Endodermal cell (in vitro differentiated cells): ENCODE measurements around the gene CPLANE2. TPM values are rescaled to one million over a fixed set of nuclear protein-coding genes. Genes with fewer than 3 reads are reported as not detected.

ENCODE experiments used
- DNase-seq: peaks from one replicate; pipeline ENCODE4 v3.0.0-alpha.2; 2017
- H3K27ac ChIP-seq: 2 replicates; pipeline ENCODE4 v1.5.1; 2013; ENCODE audit warnings: mild to moderate bottlenecking, low read depth, low read length, moderate library complexity
- H3K27me3 ChIP-seq: 2 replicates; pipeline ENCODE4 v1.6.1; 2013; ENCODE audit warnings: mild to moderate bottlenecking, low read length, moderate library complexity; ENCODE audit not compliant: insufficient read depth, control insufficient read depth, poor library complexity, severe bottlenecking
- H3K36me3 ChIP-seq: 2 replicates; pipeline ENCODE4 v1.7.0; 2013; ENCODE audit warnings: mild to moderate bottlenecking, low read length, moderate library complexity; ENCODE audit not compliant: control insufficient read depth, insufficient read depth
- H3K4me1 ChIP-seq: one replicate; pipeline ENCODE4 v1.7.0; 2013; ENCODE audit warnings: low read length; ENCODE audit not compliant: control insufficient read depth, insufficient read depth
- H3K4me3 ChIP-seq: 2 replicates; pipeline ENCODE4 v1.5.1; 2013; ENCODE audit warnings: mild to moderate bottlenecking, low read length, moderate library complexity
- H3K9ac ChIP-seq: 2 replicates; pipeline ENCODE4 v1.6.1; 2013; ENCODE audit warnings: mild to moderate bottlenecking, low read length, moderate library complexity; ENCODE audit not compliant: poor library complexity, severe bottlenecking; ENCODE audit errors: extremely low read depth
- H3K9me3 ChIP-seq: 2 replicates; pipeline ENCODE4 v1.6.1; 2013; ENCODE audit warnings: mild to moderate bottlenecking, low read length, moderate library complexity; ENCODE audit not compliant: control insufficient read depth
- H3K27ac Mint-ChIP-seq: 2 replicates; pipeline ENCODE4 v1.8.0; 2020; ENCODE audit warnings: mixed read lengths
- H3K27me3 Mint-ChIP-seq: 2 replicates; pipeline ENCODE4 v1.8.0; 2021; ENCODE audit warnings: mild to moderate bottlenecking, mixed read lengths; ENCODE audit not compliant: insufficient read depth
- H3K36me3 Mint-ChIP-seq: 2 replicates; pipeline ENCODE4 v1.8.0; 2020; ENCODE audit warnings: low read depth, mixed read lengths
- H3K4me1 Mint-ChIP-seq: 2 replicates; pipeline ENCODE4 v1.8.0; 2020; ENCODE audit warnings: mixed read lengths
- H3K4me3 Mint-ChIP-seq: 2 replicates; pipeline ENCODE4 v1.8.0; 2020; ENCODE audit warnings: mild to moderate bottlenecking, moderate library complexity, mixed read lengths
- H3K9me3 Mint-ChIP-seq: 2 replicates; pipeline ENCODE4 v1.8.0; 2020; ENCODE audit warnings: mild to moderate bottlenecking, mixed read lengths
- WGBS, 2 experiments: methylation state at CpG; one replicate each; pipeline versions ENCODE4 v1.1.5 to v1.1.7; 2013; ENCODE audit warnings: missing lambda C conversion rate in 2 of 2, mixed read lengths in 1 of 2; ENCODE audit not compliant: insufficient coverage in 1 of 2, insufficient read length in 1 of 2; 5-methylcytosine and 5-hydroxymethylcytosine counted together
- total RNA-seq, 2 donors: library from RNA; stranded (reverse); fragmentation: NEBNext Ultra II Directional in 1 of 2; extraction: Animal tissue kit (Norgen Biotek cat#: 25700) in 1 of 2; gene quantifications; 2 replicates in 1 of 2; 3 replicates in 1 of 2; pipeline ENCODE4 v1.2.1, GENCODE V29; 2021
- TF ChIP-seq, protein P1 (sequence below): fragments of 200-600 bp; sonication (generic); conservative IDR thresholded peaks from 2 replicates; pipeline ENCODE4 v1.5.0; 2021; ENCODE audit warnings: antibody characterized with exemption, mild to moderate bottlenecking

Gene CPLANE2
- total RNA-seq, 2 donors from 2014 or later = 9.6 to 10.3 TPM

DNA sequence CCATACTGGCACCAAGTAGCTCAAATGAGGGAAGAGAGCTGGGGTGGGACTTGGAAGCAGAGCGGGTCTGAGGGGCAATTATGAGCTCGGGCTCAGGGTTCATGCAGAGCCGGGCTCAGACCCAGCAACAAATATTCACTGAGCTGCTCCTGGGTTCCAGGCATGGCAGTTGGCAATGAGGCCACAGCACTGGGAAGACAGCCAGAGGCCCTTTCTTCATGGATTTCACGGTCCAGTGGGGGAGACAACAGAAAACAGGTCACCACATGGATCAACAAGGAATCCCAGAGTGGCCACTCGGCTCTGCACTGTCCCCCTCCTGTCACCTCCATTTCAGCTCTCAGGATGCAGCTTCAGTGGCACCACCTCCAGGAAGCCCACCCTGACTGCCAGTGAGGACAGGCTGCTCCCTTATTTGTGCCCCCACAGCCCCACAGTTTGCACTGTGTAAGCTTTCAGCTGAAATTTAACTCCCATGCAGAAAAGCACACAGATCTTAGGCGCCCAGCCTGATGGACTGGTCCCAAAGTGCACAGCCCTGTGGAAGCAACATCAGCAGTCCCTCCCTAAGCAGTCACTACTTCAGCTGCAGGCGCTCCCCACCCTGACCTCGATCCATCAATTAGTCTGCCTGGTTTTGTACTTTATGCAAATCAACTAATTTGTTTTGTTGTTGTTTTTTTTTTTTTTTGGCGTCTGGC, 46.9 kb downstream of the CPLANE2 start:
- TF ChIP-seq, protein P1, sequence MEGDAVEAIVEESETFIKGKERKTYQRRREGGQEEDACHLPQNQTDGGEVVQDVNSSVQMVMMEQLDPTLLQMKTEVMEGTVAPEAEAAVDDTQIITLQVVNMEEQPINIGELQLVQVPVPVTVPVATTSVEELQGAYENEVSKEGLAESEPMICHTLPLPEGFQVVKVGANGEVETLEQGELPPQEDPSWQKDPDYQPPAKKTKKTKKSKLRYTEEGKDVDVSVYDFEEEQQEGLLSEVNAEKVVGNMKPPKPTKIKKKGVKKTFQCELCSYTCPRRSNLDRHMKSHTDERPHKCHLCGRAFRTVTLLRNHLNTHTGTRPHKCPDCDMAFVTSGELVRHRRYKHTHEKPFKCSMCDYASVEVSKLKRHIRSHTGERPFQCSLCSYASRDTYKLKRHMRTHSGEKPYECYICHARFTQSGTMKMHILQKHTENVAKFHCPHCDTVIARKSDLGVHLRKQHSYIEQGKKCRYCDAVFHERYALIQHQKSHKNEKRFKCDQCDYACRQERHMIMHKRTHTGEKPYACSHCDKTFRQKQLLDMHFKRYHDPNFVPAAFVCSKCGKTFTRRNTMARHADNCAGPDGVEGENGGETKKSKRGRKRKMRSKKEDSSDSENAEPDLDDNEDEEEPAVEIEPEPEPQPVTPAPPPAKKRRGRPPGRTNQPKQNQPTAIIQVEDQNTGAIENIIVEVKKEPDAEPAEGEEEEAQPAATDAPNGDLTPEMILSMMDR = no peak

DNA sequence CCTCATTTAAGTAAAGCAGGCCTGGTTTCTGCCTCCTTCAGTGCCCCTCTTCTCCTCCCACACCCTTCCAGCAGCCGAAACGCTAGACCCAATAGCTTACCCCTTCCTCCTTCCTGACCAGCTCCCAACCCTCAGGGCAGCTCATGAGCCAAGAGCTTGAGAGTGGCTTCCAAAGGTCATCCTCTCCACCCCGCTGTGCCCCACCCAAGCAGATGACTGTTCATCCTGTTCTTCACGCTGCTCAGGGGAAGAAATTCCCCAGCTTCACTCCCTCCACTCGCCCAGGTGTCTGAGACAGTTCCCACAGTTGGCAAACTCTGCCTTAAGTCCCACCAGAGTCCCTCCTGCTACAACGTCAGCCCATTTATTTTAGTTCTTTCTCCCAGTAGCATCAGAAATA, 48.0 kb downstream of the CPLANE2 start:
- H3K27me3 Mint-ChIP-seq = peaks cover 3% of the 10 kb centered on the region
- no peak overlapping the region for H3K27ac ChIP-seq
- TF ChIP-seq, protein P1 = no peak
- H3K4me3 ChIP-seq = no peak overlapping the region
- H3K9me3 ChIP-seq = no peaks in the 10 kb centered on the region
- no peak overlapping the region for H3K9ac ChIP-seq
- H3K4me3 Mint-ChIP-seq = no peak overlapping the region
- 86% methylated on average over 6 of the region's 6 CpGs for WGBS, 2 experiments
- no peaks in the 10 kb centered on the region for H3K9me3 Mint-ChIP-seq
- no peaks in the 10 kb centered on the region for H3K4me1 Mint-ChIP-seq
- DNase-seq = no peak
- H3K36me3 ChIP-seq = no peaks in the 10 kb centered on the region
- H3K27ac Mint-ChIP-seq = no peak overlapping the region
- H3K27me3 ChIP-seq = no peaks in the 10 kb centered on the region
- no peaks in the 10 kb centered on the region for H3K4me1 ChIP-seq
- H3K36me3 Mint-ChIP-seq = no peaks in the 10 kb centered on the region

More for the DNA sequence above, 46.9 kb downstream of the CPLANE2 start:
- Histone ChIP-seq H3K36me3 (no peaks in the 10 kb centered on the region), H3K9ac (no peak overlapping the region), H3K9me3 (no peaks in the 10 kb centered on the region), H3K4me1 (no peaks in the 10 kb centered on the region), H3K27me3 (no peaks in the 10 kb centered on the region), H3K27ac (no peak overlapping the region), H3K4me3 (no peak overlapping the region)
- no peaks in the 10 kb centered on the region for H3K4me1 Mint-ChIP-seq
- peaks cover 3% of the 10 kb centered on the region for H3K27me3 Mint-ChIP-seq
- WGBS, 2 experiments = 51 to 77% methylated on average over 4 to 9 of the region's 9 CpGs
- no peaks in the 10 kb centered on the region for H3K9me3 Mint-ChIP-seq
- DNase-seq = no peak
- H3K4me3 Mint-ChIP-seq = no peak overlapping the region
- H3K36me3 Mint-ChIP-seq = no peaks in the 10 kb centered on the region
- H3K27ac Mint-ChIP-seq = no peak overlapping the region

DNA sequence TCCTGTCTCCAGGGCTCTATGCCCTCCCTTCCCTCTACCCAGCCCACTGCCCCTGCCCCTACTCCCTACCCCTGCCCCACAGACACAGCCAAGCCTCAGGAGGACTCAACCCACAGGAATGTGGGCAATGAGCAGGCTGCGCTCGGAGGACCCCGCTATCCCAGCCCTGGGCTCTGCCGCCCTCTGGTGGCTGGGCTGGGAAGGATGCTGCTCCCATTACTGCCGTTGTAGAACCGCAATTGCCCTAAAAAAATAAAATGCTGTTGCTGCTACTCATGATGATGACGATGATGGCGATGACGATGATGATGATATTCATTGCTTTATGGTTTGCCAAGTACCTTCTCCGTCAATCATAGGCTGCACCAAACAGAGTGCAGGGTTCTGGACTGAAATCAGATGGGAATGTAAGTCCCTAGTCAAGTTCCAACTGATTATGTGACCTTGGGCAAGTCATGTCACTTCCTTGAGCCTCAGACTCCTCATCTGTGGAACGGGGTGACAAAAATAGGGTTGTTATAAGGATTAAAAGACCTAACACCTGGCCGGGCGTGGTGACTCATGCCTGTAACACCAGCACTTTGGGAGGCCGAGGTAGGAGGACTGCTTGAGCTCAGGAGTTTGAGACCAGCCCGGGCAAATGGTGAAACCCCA, 49.1 kb downstream of the CPLANE2 start:
- no peaks in the 10 kb centered on the region for H3K36me3 ChIP-seq
- no peaks in the 10 kb centered on the region for H3K4me1 Mint-ChIP-seq
- no peak overlapping the region for H3K4me3 ChIP-seq
- H3K27me3 Mint-ChIP-seq = peaks cover 3% of the 10 kb centered on the region
- WGBS, 2 experiments = 12 to 32% methylated on average over 8 to 15 of the region's 15 CpGs
- no peak overlapping the region for H3K27ac ChIP-seq
- no peaks in the 10 kb centered on the region for H3K9me3 ChIP-seq
- H3K36me3 Mint-ChIP-seq = no peaks in the 10 kb centered on the region
- H3K4me3 Mint-ChIP-seq = no peak overlapping the region
- H3K27ac Mint-ChIP-seq = no peak overlapping the region
- no peaks in the 10 kb centered on the region for H3K4me1 ChIP-seq
- TF ChIP-seq, protein P1 = peak; percentile 98
- H3K9me3 Mint-ChIP-seq = no peaks in the 10 kb centered on the region
- peak; percentile 93 for DNase-seq
- H3K27me3 ChIP-seq = no peaks in the 10 kb centered on the region
- no peak overlapping the region for H3K9ac ChIP-seq
